GM23338 (cell line): ENCODE results near the gene TCFL5. TPM values are rescaled to one million over a fixed set of nuclear protein-coding genes. Genes with fewer than 3 reads are reported as not detected.

ENCODE experiments used
- ATAC-seq: fragments of 200-7000 bp; cut with Tn5 transposase; 3 replicates; pipeline ENCODE4 v1.9.1; 2020
- DNase-seq: peaks from one replicate; pipeline ENCODE4 v3.0.0-alpha.2; 2015; ENCODE audit warnings: low spot score
- H2AFZ ChIP-seq: fragments of 200-600 bp; sonication (generic); 2 replicates; pipeline ENCODE4 v1.8.0; 2016; ENCODE audit warnings: antibody characterized with exemption, mild to moderate bottlenecking, moderate library complexity
- H3F3A ChIP-seq: fragments of 200-600 bp; sonication (generic); replicated peaks from 2 replicates; pipeline ENCODE4 v1.8.0; 2017; ENCODE audit warnings: antibody characterized with exemption, mixed run types, low read depth
- H3K27ac ChIP-seq: fragments of 200-600 bp; sonication (generic); 2 replicates; pipeline ENCODE4 v1.6.1; 2016; ENCODE audit warnings: low read depth
- H3K27me3 ChIP-seq: fragments of 200-600 bp; sonication (generic); 2 replicates; pipeline ENCODE4 v1.8.0; 2016; ENCODE audit warnings: mild to moderate bottlenecking, mixed run types, moderate library complexity; ENCODE audit not compliant: insufficient read depth
- H3K36me3 ChIP-seq: fragments of 200-600 bp; sonication (generic); 2 replicates; pipeline ENCODE4 v1.8.0; 2016; ENCODE audit warnings: mild to moderate bottlenecking; ENCODE audit not compliant: insufficient read depth
- H3K4me1 ChIP-seq: fragments of 200-600 bp; sonication (generic); 2 replicates; pipeline ENCODE4 v1.8.0; 2016; ENCODE audit warnings: mild to moderate bottlenecking, moderate library complexity; ENCODE audit not compliant: insufficient read depth
- H3K4me2 ChIP-seq: fragments of 200-600 bp; sonication (generic); 2 replicates; pipeline ENCODE4 v1.7.1; 2017; ENCODE audit warnings: mixed run types
- H3K4me3 ChIP-seq: fragments of 200-600 bp; sonication (generic); 2 replicates; pipeline ENCODE4 v1.6.1; 2016; ENCODE audit warnings: mixed run types
- H3K79me2 ChIP-seq: fragments of 200-600 bp; sonication (generic); replicated peaks from 2 replicates; pipeline ENCODE4 v1.8.0; 2017; ENCODE audit warnings: mild to moderate bottlenecking; ENCODE audit not compliant: insufficient read depth
- H3K9me2 ChIP-seq: fragments of 200-600 bp; sonication (generic); 2 replicates; pipeline ENCODE4 v1.8.0; 2017; ENCODE audit not compliant: insufficient read depth
- H4K20me1 ChIP-seq: fragments of 200-600 bp; sonication (generic); replicated peaks from 2 replicates; pipeline ENCODE4 v1.8.0; 2017; ENCODE audit warnings: mild to moderate bottlenecking; ENCODE audit not compliant: insufficient read depth
- H3K27ac Mint-ChIP-seq: 2 replicates; pipeline ENCODE4 v1.8.0; 2020; ENCODE audit warnings: inconsistent platforms, mild to moderate bottlenecking, moderate library complexity, mixed read lengths
- H3K27me3 Mint-ChIP-seq: 3 replicates; pipeline ENCODE4 v1.8.0; 2022; ENCODE audit warnings: low read depth, mild to moderate bottlenecking, moderate library complexity, mixed read lengths, inconsistent platforms; ENCODE audit not compliant: insufficient read depth, poor library complexity
- H3K36me3 Mint-ChIP-seq: 3 replicates; pipeline ENCODE4 v1.8.0; 2021; ENCODE audit warnings: low read depth, mild to moderate bottlenecking, inconsistent platforms, moderate library complexity, mixed read lengths
- H3K4me1 Mint-ChIP-seq: 3 replicates; pipeline ENCODE4 v1.8.0; 2020; ENCODE audit warnings: mild to moderate bottlenecking, inconsistent platforms, mixed read lengths
- H3K4me3 Mint-ChIP-seq: 3 replicates; pipeline ENCODE4 v1.8.0; 2021; ENCODE audit warnings: moderate library complexity, mild to moderate bottlenecking, inconsistent platforms, mixed read lengths
- H3K9me3 Mint-ChIP-seq: 3 replicates; pipeline ENCODE4 v1.8.0; 2020; ENCODE audit warnings: moderate library complexity, mild to moderate bottlenecking, inconsistent platforms, mixed read lengths
- ETS1 ChIP-seq: IDR thresholded peaks from 2 replicates; pipeline ENCODE4 v1.6.1; 2016; ENCODE audit warnings: antibody characterized with exemption
- EZH2phosphoT487 ChIP-seq: fragments of 200-600 bp; sonication (generic); IDR thresholded peaks from one replicate; pipeline ENCODE4 v1.8.1; 2018; ENCODE audit warnings: antibody characterized with exemption; ENCODE audit not compliant: unreplicated experiment
- NANOG ChIP-seq: IDR thresholded peaks from 2 replicates; pipeline ENCODE4 v1.6.1; 2016; ENCODE audit warnings: antibody characterized with exemption, borderline replicate concordance
- STAT1 ChIP-seq: IDR thresholded peaks from one replicate; pipeline ENCODE4 v1.6.1; 2016; ENCODE audit warnings: antibody characterized with exemption; ENCODE audit not compliant: unreplicated experiment
- ZNF114 ChIP-seq: fragments of 250-450 bp; sonication (Bioruptor Pico); IDR thresholded peaks from 2 replicates; pipeline ENCODE4 v1.5.0; 2020; ENCODE audit warnings: mild to moderate bottlenecking, moderate library complexity
- ZNF331 ChIP-seq: fragments of 250-450 bp; sonication (Bioruptor Pico); IDR thresholded peaks from 2 replicates; pipeline ENCODE4 v1.5.0; 2020; ENCODE audit warnings: low read depth, mild to moderate bottlenecking, moderate library complexity
- polyA plus RNA-seq: library from polyadenylated mRNA; unstranded; fragments of >200 nt; fragmentation: Nextera tagmentation; extraction: Ambion mirVana; gene quantifications from 2 replicates; pipeline ENCODE4 v1.2.1, GENCODE V29; 2016
- total RNA-seq: library from RNA; depleted of rRNA; stranded (reverse); fragments of >200 nt; shearing (Covaris generic); gene quantifications from 2 replicates; pipeline ENCODE4 v1.2.3, GENCODE V29; 2014
- TF ChIP-seq, protein P1 (sequence below): fragments of 250-450 bp; sonication (Bioruptor Pico); IDR thresholded peaks from 2 replicates; pipeline ENCODE4 v1.5.0; 2020; ENCODE audit warnings: mild to moderate bottlenecking, moderate library complexity

The TCFL5 gene
- total and polyA plus RNA-seq, 2 experiments from 2014 or later, result 5.8 to 19.3 TPM

- no peak overlapping the region for H3K4me3 ChIP-seq
- peaks cover 19% of the 10 kb centered on the region for H3K27me3 Mint-ChIP-seq
- no peak overlapping the region for H3K4me3 Mint-ChIP-seq
- peaks cover 84% of the 10 kb centered on the region for H3K36me3 Mint-ChIP-seq
- H2AFZ ChIP-seq, result no peak overlapping the region
- H3K4me2 ChIP-seq, result no peak overlapping the region
- peaks cover 29% of the 10 kb centered on the region for H3K4me1 Mint-ChIP-seq
- no peak overlapping the region for H3K27ac ChIP-seq
- H3K9me2 ChIP-seq, result no peaks in the 10 kb centered on the region
- no peaks in the 10 kb centered on the region for H3K27me3 ChIP-seq
- no peak for TF ChIP-seq STAT1
- TF ChIP-seq ZNF331 (CRISPR knock-in tag), result no peak
- TF ChIP-seq ETS1, result no peak
- no peak for TF ChIP-seq EZH2phosphoT487
- TF ChIP-seq, protein P1, sequence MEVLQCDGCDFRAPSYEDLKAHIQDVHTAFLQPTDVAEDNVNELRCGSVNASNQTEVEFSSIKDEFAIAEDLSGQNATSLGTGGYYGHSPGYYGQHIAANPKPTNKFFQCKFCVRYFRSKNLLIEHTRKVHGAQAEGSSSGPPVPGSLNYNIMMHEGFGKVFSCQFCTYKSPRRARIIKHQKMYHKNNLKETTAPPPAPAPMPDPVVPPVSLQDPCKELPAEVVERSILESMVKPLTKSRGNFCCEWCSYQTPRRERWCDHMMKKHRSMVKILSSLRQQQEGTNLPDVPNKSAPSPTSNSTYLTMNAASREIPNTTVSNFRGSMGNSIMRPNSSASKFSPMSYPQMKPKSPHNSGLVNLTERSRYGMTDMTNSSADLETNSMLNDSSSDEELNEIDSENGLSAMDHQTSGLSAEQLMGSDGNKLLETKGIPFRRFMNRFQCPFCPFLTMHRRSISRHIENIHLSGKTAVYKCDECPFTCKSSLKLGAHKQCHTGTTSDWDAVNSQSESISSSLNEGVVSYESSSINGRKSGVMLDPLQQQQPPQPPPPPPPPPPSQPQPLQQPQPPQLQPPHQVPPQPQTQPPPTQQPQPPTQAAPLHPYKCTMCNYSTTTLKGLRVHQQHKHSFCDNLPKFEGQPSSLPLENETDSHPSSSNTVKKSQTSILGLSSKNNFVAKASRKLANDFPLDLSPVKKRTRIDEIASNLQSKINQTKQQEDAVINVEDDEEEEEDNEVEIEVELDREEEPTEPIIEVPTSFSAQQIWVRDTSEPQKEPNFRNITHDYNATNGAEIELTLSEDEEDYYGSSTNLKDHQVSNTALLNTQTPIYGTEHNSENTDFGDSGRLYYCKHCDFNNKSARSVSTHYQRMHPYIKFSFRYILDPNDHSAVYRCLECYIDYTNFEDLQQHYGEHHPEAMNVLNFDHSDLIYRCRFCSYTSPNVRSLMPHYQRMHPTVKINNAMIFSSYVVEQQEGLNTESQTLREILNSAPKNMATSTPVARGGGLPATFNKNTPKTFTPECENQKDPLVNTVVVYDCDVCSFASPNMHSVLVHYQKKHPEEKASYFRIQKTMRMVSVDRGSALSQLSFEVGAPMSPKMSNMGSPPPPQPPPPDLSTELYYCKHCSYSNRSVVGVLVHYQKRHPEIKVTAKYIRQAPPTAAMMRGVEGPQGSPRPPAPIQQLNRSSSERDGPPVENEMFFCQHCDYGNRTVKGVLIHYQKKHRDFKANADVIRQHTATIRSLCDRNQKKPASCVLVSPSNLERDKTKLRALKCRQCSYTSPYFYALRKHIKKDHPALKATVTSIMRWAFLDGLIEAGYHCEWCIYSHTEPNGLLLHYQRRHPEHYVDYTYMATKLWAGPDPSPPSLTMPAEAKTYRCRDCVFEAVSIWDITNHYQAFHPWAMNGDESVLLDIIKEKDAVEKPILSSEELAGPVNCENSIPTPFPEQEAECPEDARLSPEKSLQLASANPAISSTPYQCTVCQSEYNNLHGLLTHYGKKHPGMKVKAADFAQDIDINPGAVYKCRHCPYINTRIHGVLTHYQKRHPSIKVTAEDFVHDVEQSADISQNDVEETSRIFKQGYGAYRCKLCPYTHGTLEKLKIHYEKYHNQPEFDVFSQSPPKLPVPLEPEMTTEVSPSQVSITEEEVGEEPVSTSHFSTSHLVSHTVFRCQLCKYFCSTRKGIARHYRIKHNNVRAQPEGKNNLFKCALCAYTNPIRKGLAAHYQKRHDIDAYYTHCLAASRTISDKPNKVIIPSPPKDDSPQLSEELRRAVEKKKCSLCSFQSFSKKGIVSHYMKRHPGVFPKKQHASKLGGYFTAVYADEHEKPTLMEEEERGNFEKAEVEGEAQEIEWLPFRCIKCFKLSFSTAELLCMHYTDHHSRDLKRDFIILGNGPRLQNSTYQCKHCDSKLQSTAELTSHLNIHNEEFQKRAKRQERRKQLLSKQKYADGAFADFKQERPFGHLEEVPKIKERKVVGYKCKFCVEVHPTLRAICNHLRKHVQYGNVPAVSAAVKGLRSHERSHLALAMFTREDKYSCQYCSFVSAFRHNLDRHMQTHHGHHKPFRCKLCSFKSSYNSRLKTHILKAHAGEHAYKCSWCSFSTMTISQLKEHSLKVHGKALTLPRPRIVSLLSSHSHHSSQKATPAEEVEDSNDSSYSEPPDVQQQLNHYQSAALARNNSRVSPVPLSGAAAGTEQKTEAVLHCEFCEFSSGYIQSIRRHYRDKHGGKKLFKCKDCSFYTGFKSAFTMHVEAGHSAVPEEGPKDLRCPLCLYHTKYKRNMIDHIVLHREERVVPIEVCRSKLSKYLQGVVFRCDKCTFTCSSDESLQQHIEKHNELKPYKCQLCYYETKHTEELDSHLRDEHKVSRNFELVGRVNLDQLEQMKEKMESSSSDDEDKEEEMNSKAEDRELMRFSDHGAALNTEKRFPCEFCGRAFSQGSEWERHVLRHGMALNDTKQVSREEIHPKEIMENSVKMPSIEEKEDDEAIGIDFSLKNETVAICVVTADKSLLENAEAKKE, result no peak
- no peak for TF ChIP-seq NANOG
- no peak for TF ChIP-seq ZNF114 (CRISPR knock-in tag)
- H3K4me1 ChIP-seq, result peaks cover 13% of the 10 kb centered on the region
- H3F3A ChIP-seq, result peaks cover 91% of the 10 kb centered on the region
- no peak for DNase-seq
- no peaks in the 10 kb centered on the region for H3K79me2 ChIP-seq
- ATAC-seq, result no peak
- no peaks in the 10 kb centered on the region for H3K9me3 Mint-ChIP-seq
- no peak overlapping the region for H3K27ac Mint-ChIP-seq
- H4K20me1 ChIP-seq, result peaks cover 23% of the 10 kb centered on the region
- peaks cover 72% of the 10 kb centered on the region for H3K36me3 ChIP-seq
Observed at GRCh38 chr20:62889411-62889810, 27.8 kb upstream of the TCFL5 start.
